Measurements from ENCODE around the gene SKP1.

Gene SKP1

DNA sequence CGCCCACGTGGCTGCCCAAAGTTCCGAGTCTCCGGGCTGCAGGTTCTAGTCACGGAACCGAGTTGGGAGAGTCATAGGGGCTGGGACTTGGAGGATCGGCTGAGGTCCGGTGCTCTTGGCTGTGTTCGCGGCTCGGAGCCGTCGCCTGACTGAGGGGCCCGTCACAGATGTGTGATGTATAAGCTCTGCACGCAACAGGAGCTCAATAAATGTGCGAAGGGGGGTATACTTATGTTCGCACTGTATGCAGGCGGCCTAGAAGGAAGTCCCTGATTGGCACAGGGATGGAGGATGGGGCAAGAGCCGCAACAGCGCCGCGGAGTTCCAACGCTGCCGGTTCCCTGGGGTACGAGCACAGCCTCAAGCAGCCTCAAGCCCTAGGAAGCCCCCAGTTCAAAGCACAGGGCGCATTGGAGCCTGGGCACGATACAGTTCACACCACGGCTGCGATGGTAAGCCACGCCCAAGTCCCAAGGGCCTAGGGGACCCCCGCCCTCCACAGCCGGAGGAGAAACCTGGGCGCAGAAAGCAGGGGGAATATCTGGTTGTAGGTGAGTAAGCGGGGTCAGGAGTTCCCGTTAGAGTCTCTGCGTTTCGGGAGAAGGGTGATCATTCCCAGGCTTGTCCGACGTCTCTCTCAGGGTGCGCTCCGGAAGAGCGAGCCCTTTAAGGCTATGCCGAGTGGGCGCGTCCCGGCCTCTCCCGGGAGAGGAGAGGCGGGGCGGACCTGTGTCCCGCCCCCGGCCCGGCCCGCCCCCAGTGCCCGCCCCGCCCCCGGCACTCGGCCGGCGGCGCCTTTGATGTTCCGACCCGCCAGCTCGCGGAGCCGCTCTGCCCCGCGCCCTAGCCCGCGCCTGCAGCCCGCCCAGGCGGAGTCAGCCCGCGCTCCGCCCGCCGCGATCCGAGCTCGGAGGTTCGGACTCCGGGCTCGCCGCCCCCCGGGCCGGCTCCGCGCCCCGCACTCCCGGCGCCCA is 62.6 kb downstream of the SKP1 start, which contains the start of gene TCF7:
Gene TCF7 (plus strand): TSS at position 780 of the 974 bp plus-strand sequence. CDS start 226 bp downstream, outside the sequence.
- FAIRE-seq, result peak; percentile 83
- DNase-seq (ENCODE audit: insufficient read length), result peak; percentile 92
- TF ChIP-seq POLR2A (IDR thresholded peaks at IDR 0.05; ENCODE audit: low read depth, low read length) (peak; percentile 60; the same call in 1 of the 2 replicates), POLR2AphosphoS5 (IDR thresholded peaks at IDR 0.05; ENCODE audit: low read depth, low read length) (peak; percentile 54; the same call in 1 of the 2 replicates), TAF1 (IDR thresholded peaks at IDR 0.05; ENCODE audit: borderline replicate concordance, low read depth, low read length) (0 out of 2 replicates have a peak, but pooled peaks have one; percentile 40)

DNA sequence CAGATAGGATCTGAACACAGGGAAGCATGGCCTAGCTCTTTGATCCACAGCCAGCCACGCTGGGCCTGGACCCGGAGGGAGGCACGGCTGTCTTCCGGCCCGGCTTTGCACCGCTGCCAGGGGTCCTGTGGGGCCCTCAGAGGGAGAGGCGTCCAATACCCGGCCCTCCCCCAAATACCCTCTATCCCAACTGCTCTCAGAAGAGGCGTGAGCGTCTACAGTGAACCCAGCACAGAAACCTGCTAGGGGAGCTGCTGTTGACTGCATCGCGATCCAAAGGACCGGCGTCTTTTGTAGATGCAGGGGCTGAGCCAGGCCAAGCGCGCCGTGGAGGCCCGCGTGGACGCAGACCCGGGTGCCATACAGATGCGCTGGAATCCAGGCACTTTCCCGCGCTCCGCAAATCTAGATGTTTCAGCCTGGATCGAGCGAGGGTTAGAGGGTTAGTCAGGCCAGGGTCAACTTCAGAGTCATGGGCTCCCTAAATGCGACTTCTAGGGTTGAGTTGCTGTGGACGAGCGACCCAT is 63.3 kb downstream of the SKP1 start:
- FAIRE-seq, result no peak
- TF ChIP-seq TAF1 (IDR thresholded peaks at IDR 0.05; ENCODE audit: borderline replicate concordance, low read depth, low read length) (no peak), POLR2AphosphoS5 (IDR thresholded peaks at IDR 0.05; ENCODE audit: low read depth, low read length) (no peak), POLR2A (IDR thresholded peaks at IDR 0.05; ENCODE audit: low read depth, low read length) (no peak)
- DNase-seq (ENCODE audit: insufficient read length), result no peak

DNA sequence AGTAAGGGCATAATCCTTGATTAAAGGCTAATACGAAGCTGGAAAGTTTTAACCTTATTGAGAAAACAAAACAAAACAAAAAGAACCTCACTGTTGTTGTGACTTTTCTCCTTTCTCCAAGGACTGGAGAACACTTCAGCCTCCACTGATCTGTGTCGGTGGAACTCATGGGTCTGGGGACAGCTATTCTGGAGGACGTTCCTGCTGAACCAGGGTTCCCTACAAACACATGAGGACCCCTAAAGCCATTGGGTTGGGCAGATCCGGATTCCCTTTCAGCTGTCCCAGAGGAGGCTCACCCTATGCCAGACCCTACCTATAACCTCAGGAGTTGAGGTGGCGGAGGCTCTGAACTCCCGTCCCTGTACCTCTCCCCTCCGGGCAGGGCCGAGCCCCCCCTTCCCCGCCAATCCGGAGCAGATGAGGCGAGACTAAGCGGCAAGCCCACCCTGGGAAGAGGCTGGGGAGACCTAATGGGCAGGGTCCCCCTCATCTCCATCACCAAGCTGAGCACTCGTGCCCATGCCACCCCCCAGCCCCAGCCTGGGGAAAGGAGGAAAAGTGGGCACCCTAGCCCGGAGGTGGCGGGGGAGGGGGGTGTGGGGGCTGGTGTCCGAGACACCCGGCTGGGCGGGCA is 63.9 kb downstream of the SKP1 start:
- TF ChIP-seq TAF1 (IDR thresholded peaks at IDR 0.05; ENCODE audit: borderline replicate concordance, low read depth, low read length), result no peak
- no peak for TF ChIP-seq POLR2AphosphoS5 (IDR thresholded peaks at IDR 0.05; ENCODE audit: low read depth, low read length)
- TF ChIP-seq POLR2A (IDR thresholded peaks at IDR 0.05; ENCODE audit: low read depth, low read length), result no peak
- FAIRE-seq (no peak), DNase-seq (ENCODE audit: insufficient read length) (no peak)

DNA sequence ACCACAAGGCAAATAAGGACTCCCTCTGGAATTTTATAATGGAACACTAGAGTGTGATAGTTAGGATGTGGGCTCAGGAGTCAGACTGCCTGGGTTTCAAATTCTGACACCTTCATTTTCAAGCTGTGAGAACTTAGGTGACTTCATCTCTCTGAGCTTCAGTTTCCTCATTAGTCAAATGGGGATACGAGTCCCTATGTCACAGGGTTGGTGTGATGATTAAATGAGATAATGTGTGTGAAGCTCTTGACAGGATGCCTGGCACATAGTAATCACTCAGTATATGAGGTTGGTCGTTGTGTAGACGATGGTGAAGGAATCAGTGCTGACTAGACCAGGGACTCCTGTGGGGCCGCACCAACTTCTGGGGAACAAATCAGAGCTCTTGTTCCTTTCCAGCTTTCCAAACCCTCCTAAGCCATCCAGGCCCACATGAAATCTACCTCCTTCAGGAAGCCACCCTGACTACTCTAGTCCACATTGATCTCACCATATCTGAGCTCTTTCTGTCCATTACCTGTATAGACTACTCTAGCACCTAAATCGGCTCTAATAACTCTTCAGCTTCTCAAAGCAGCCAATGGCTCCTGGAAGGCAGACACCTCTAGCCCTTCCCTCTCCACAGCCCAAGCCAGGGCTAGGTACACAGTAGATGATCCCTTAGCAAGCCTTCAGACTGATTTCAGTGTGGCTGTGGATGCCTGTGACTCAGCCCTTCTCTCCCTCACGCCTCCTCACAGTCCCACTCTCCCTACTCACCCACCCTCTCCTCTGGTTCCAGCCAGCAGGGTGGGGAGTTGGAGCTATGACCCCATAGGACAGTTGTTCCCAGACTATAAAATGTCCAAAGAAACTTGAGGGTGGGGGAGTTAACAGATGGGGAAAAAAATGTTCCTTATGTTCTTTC is 64.8 kb downstream of the SKP1 start:
- FAIRE-seq, result peak; percentile 66
- no peak for TF ChIP-seq TAF1 (IDR thresholded peaks at IDR 0.05; ENCODE audit: borderline replicate concordance, low read depth, low read length)
- TF ChIP-seq POLR2A (IDR thresholded peaks at IDR 0.05; ENCODE audit: low read depth, low read length), result no peak
- DNase-seq (ENCODE audit: insufficient read length), result no peak

DNA sequence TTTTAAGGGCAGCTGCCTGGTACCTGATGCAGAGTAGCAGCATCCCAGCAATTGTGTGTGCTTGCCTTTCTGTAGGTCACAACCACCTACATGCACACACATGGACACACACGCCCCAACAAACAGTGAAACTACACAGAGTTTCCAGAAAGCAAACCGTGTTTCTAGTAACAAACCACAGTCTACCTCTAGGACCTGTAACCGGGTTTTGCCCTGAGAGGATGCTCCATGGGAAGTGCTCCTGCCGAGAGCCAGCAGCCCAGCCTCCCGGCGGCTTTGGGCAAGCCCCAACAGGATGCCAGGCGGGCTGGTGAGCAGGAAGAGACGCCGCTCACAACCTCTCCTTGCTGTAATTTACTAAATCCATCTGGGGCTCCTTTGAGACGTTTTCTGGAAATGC is 66.4 kb downstream of the SKP1 start:
- no peak for DNase-seq (ENCODE audit: insufficient read length)
- peak; percentile 27 for FAIRE-seq
- no peak for TF ChIP-seq POLR2AphosphoS5 (IDR thresholded peaks at IDR 0.05; ENCODE audit: low read depth, low read length)
- TF ChIP-seq POLR2A (IDR thresholded peaks at IDR 0.05; ENCODE audit: low read depth, low read length), result no peak

DNA sequence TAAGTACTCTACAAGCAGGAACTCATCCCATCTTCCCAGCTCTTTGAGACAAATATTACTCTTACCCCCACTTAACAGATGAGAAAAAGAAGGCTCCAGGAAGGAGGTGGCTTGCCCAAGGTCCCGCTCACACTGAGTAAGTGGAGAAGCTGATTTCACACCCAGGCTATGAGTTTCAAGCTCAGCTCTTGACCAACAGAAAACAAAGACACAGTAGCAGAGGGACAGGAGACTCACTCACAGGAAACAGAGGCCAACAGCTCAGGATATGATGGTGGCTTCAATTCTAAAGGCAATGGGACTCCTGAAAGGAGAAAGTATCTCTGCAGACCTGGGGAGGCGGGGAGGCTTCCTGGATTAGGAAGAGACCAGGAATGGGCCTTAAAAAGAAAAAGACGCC is 69.0 kb downstream of the SKP1 start:
- DNase-seq (ENCODE audit: insufficient read length) (no peak), FAIRE-seq (no peak)
- TF ChIP-seq TAF1 (IDR thresholded peaks at IDR 0.05; ENCODE audit: borderline replicate concordance, low read depth, low read length) (no peak), POLR2AphosphoS5 (IDR thresholded peaks at IDR 0.05; ENCODE audit: low read depth, low read length) (no peak), POLR2A (IDR thresholded peaks at IDR 0.05; ENCODE audit: low read depth, low read length) (no peak)

DNA sequence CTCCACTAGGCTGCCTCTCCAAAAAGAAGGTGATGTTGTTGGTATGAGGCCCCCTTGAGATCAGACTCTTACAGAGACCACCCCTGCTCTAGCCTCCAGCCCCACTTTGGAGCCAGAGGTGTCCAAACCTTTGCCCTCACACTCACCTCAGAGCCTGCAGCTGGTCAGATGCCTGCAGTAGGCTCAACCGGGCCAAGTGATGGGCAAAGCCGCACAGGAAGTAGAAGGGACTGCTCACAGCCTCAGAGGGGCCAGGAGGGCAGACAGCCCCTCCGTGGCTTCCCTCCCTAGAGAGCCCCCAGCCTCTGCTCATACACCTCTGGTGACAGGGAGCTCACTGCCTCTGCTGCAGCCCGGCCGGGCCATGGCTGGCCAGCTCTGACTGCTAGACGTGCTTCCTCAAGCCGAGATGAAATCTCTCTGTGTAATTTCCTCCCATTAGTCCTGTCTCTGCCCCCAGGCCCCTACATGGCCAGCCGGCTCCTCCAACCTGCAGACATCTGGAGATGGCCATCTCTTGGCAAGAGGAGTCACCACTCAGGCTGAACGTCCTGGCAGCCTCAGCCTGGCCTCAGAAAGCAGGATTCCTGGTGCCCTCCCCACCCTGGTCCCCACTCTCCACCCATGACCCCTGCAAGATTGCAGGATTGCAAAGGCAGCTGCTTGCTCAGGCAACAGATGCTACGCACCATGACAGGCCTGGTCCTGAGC is 69.6 kb downstream of the SKP1 start:
- DNase-seq (ENCODE audit: insufficient read length) (no peak), FAIRE-seq (no peak)
- TF ChIP-seq TAF1 (IDR thresholded peaks at IDR 0.05; ENCODE audit: borderline replicate concordance, low read depth, low read length) (no peak), POLR2AphosphoS5 (IDR thresholded peaks at IDR 0.05; ENCODE audit: low read depth, low read length) (no peak), POLR2A (IDR thresholded peaks at IDR 0.05; ENCODE audit: low read depth, low read length) (no peak)

DNA sequence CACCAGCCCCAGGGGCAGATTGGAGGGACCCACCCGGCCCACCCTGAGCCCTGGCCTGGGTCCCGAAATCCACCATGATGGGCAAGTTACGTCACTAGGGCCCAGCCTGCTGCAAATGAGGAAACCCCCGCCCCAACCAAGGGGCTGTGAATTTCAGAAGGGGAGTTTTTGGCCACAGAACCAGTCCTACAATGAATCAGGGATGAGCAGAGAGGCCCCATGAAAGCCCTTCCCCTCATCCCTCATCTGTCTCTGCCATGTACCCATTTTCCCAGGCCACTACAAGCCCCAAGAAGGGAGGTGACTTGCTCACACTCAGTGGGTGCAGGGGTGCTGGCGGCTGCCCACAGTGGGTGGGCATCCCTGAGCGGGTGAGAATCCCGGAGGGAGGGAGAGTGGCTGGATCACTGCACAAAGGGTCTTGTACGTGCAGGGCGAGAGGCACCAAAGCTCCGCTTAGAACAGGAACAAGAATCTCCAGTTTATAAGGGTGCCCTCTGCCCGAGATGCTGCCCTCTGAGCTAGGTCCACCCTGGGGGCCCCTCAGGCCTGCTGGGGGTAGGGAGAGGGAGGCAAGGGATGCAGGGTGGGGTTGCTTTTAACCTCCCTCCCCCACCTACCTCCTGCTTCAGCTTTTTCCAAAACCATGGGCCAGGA is 72.6 kb downstream of the SKP1 start:
- TF ChIP-seq TAF1 (IDR thresholded peaks at IDR 0.05; ENCODE audit: borderline replicate concordance, low read depth, low read length) (no peak), POLR2AphosphoS5 (IDR thresholded peaks at IDR 0.05; ENCODE audit: low read depth, low read length) (no peak), POLR2A (IDR thresholded peaks at IDR 0.05; ENCODE audit: low read depth, low read length) (no peak)
- no peak for FAIRE-seq

DNA sequence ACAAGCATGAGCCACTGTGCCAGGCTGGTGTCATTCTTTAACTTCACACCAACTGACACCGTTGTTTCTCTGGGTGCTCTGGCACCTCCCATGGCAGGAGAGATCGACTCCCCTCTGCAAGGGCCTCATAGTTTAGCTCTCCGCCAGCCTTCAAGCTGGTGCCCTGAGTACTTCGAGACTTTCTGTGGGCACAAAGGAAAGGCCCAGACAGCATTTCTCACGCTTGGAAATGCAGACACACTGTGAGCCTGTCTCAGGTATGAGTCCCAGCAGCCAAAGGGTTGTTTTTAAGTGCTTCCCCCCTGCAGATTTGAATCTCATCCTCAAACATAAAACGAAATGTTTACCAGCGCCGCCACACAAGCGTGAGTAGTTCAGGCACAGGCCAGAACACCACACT is 73.4 kb downstream of the SKP1 start:
- peak; percentile 67 for FAIRE-seq
- TF ChIP-seq POLR2A (IDR thresholded peaks at IDR 0.05; ENCODE audit: low read depth, low read length), result no peak
- TF ChIP-seq TAF1 (IDR thresholded peaks at IDR 0.05; ENCODE audit: borderline replicate concordance, low read depth, low read length), result no peak
- no peak for TF ChIP-seq POLR2AphosphoS5 (IDR thresholded peaks at IDR 0.05; ENCODE audit: low read depth, low read length)
- no peak for DNase-seq (ENCODE audit: insufficient read length)

More for the DNA sequence above, 72.6 kb downstream of the SKP1 start:
- DNase-seq (ENCODE audit: insufficient read length), result no peak
